Measurements from ENCODE around the gene RELL1.

- TF ChIP-seq CTCF (conservative IDR thresholded peaks at IDR 0.05 in 1 of 2, IDR thresholded peaks at IDR 0.05 in 1 of 2; ENCODE audit: extremely low read depth in 1 of 2, insufficient read depth in 1 of 2, low read depth in 1 of 2, low read length in 2 of 2) (no peak), EZH2 (IDR thresholded peaks at IDR 0.05; ENCODE audit: borderline replicate concordance, low read length) (no peak)
These were observed 11.7 kb downstream of the RELL1 start for GRCh38 chr4:37674439-37674838.
